Hepatocyte (in vitro differentiated cells): ENCODE results near the gene ANO4. TPM values are rescaled to one million over a fixed set of nuclear protein-coding genes. Genes with fewer than 3 reads are reported as not detected.

Source experiments
- DNase-seq: peaks from one replicate; pipeline ENCODE4 v3.0.0-alpha.2; 2016; ENCODE audit warnings: low spot score
- H2AFZ ChIP-seq: fragments of 200-600 bp; sonication (generic); 2 replicates; pipeline ENCODE4 v1.6.0; 2016; ENCODE audit warnings: antibody characterized with exemption, mild to moderate bottlenecking
- H3K27ac ChIP-seq: fragments of 200-600 bp; sonication (generic); 2 replicates; pipeline ENCODE4 v1.5.1; 2016; ENCODE audit warnings: mild to moderate bottlenecking
- H3K27me3 ChIP-seq: fragments of 200-600 bp; sonication (generic); 2 replicates; pipeline ENCODE4 v1.6.1; 2016
- H3K36me3 ChIP-seq: fragments of 200-600 bp; sonication (generic); replicated peaks from 2 replicates; pipeline ENCODE4 v1.5.1; 2016; ENCODE audit warnings: low read depth; ENCODE audit not compliant: insufficient read depth
- H3K4me1 ChIP-seq: fragments of 200-600 bp; sonication (generic); 2 replicates; pipeline ENCODE4 v1.5.1; 2016; ENCODE audit warnings: mild to moderate bottlenecking, moderate library complexity; ENCODE audit not compliant: insufficient read depth
- H3K4me2 ChIP-seq: fragments of 200-600 bp; sonication (generic); 2 replicates; pipeline ENCODE4 v1.6.0; 2016
- H3K4me3 ChIP-seq: fragments of 200-600 bp; sonication (generic); 2 replicates; pipeline ENCODE4 v1.5.1; 2016; ENCODE audit warnings: mild to moderate bottlenecking
- H3K79me2 ChIP-seq: fragments of 200-600 bp; sonication (generic); 2 replicates; pipeline ENCODE4 v1.6.0; 2017; ENCODE audit warnings: mild to moderate bottlenecking
- H3K9me2 ChIP-seq: fragments of 200-600 bp; sonication (generic); replicated peaks from 2 replicates; pipeline ENCODE4 v1.6.0; 2017; ENCODE audit warnings: mild to moderate bottlenecking; ENCODE audit not compliant: insufficient read depth
- H3K9me3 ChIP-seq: fragments of 200-600 bp; sonication (generic); 2 replicates; pipeline ENCODE4 v1.5.1; 2016; ENCODE audit warnings: low read depth, mild to moderate bottlenecking
- H4K20me1 ChIP-seq: fragments of 200-600 bp; sonication (generic); 2 replicates; pipeline ENCODE4 v1.6.0; 2016; ENCODE audit warnings: mild to moderate bottlenecking; ENCODE audit not compliant: insufficient read depth, poor library complexity, severe bottlenecking
- EZH2 ChIP-seq: fragments of 200-600 bp; sonication (generic); IDR thresholded peaks from 2 replicates; pipeline ENCODE4 v1.6.1; 2016; ENCODE audit warnings: antibody characterized with exemption, mild to moderate bottlenecking, borderline replicate concordance
- EZH2phosphoT487 ChIP-seq: fragments of 200-600 bp; sonication (generic); IDR thresholded peaks from one replicate; pipeline ENCODE4 v1.6.1; 2018; ENCODE audit warnings: antibody characterized with exemption, mild to moderate bottlenecking, low read depth, moderate library complexity; ENCODE audit not compliant: unreplicated experiment, severe bottlenecking
- WGBS: methylation state at CpG from one replicate; pipeline ENCODE4 v1.1.6; 2016; ENCODE audit warnings: low lambda C conversion rate; ENCODE audit errors: missing lambda C conversion rate; 5-methylcytosine and 5-hydroxymethylcytosine counted together
- polyA plus RNA-seq: library from polyadenylated mRNA; unstranded; fragments of >200 nt; fragmentation: Nextera tagmentation; extraction: Ambion mirVana; gene quantifications from 2 replicates; pipeline ENCODE4 v1.2.1, GENCODE V29; 2016
- total RNA-seq: library from RNA; depleted of rRNA; stranded (reverse); fragments of >200 nt; gene quantifications from 2 replicates; pipeline ENCODE4 v1.2.3, GENCODE V29; 2014
- TF ChIP-seq, protein P1 (sequence below): fragments of 200-600 bp; sonication (generic); IDR thresholded peaks from 2 replicates; pipeline ENCODE4 v1.5.1; 2016; ENCODE audit warnings: antibody characterized with exemption, mild to moderate bottlenecking; ENCODE audit not compliant: poor library complexity

Gene ANO4
- total and polyA plus RNA-seq, 2 experiments from 2014 or later, result 1.6 to 2.3 TPM

DNA sequence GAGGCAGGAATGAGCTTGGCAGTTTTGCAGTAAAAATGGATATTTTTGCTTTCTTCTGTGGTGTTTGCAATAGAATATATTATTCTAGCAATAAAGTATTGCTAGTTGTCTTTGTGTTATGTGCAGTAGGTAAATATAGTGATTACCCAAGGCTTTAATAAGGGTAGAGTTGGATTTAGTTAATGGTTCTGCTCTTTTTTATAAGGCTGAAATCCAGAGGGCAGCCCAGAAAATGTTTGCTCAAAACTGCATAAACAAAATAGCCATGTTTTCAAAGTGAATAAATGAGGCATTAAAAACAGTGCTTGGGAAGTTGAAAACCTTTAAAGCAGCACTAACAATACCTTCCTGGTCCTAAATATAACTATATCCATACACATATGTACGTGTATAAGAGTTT, 253.1 kb downstream of the ANO4 start:
- no peak for TF ChIP-seq EZH2phosphoT487
- no peak for TF ChIP-seq EZH2
- TF ChIP-seq, protein P1, sequence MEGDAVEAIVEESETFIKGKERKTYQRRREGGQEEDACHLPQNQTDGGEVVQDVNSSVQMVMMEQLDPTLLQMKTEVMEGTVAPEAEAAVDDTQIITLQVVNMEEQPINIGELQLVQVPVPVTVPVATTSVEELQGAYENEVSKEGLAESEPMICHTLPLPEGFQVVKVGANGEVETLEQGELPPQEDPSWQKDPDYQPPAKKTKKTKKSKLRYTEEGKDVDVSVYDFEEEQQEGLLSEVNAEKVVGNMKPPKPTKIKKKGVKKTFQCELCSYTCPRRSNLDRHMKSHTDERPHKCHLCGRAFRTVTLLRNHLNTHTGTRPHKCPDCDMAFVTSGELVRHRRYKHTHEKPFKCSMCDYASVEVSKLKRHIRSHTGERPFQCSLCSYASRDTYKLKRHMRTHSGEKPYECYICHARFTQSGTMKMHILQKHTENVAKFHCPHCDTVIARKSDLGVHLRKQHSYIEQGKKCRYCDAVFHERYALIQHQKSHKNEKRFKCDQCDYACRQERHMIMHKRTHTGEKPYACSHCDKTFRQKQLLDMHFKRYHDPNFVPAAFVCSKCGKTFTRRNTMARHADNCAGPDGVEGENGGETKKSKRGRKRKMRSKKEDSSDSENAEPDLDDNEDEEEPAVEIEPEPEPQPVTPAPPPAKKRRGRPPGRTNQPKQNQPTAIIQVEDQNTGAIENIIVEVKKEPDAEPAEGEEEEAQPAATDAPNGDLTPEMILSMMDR, result no peak
- Histone ChIP-seq H4K20me1 (no peaks in the 10 kb centered on the region), H3K9me3 (no peaks in the 10 kb centered on the region), H3K4me3 (no peak overlapping the region), H3K9me2 (no peaks in the 10 kb centered on the region), H3K27ac (no peak overlapping the region), H3K27me3 (no peaks in the 10 kb centered on the region), H2AFZ (no peak overlapping the region), H3K36me3 (no peaks in the 10 kb centered on the region), H3K4me2 (no peak overlapping the region), H3K79me2 (no peaks in the 10 kb centered on the region), H3K4me1 (peaks cover 17% of the 10 kb centered on the region)
- WGBS, result 72% methylated on average over 1 of the region's 1 CpG
- no peak for DNase-seq

DNA sequence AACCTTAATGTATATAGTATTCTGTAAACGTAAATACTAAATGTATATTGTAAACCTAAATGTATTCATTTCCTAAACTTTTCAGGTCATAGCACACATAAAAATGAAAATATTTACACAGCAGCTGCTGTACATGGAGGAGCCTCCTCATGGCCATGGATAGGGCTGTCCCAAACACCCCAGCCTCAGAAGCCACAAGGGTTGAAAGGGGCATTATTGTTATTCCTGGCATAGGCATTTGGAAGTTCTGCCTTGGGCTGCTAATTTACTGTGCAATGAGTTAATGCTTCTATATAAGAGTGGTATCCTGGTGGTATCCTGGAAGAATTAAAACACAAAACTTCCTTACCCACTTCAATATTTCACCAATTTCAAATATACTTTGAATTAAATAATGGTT, 256.1 kb downstream of the ANO4 start:
- 0% methylated on average over 1 of the region's 1 CpG for WGBS
- no peaks in the 10 kb centered on the region for H3K79me2 ChIP-seq

DNA sequence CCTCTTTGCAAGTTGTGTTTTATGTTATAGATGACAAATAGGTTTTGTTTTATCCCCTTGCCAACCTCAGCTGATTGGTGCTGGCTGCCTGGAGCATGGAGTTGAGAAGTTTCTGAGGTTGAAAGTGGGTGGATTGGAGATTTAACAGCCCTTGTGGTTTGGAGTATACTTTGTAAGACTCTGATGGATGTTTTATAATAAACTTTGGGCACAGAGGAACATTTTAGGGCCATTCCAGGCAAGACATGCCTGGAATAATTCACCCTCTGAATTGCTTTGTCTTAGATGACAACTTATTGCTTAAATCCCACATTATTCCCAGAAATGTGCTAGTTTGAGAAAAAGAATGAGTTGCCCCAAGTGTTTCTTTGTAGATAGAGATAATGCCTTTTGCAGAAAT, 256.6 kb downstream of the ANO4 start:
- Histone ChIP-seq H3K4me3 (no peak overlapping the region), H3K9me3 (no peaks in the 10 kb centered on the region), H2AFZ (no peak overlapping the region), H3K4me2 (peak overlapping the region; percentile 24), H3K9me2 (no peaks in the 10 kb centered on the region), H4K20me1 (no peaks in the 10 kb centered on the region), H3K79me2 (no peaks in the 10 kb centered on the region), H3K4me1 (peaks cover 18% of the 10 kb centered on the region), H3K36me3 (no peaks in the 10 kb centered on the region), H3K27ac (peak overlapping the region; percentile 92), H3K27me3 (no peaks in the 10 kb centered on the region)
- TF ChIP-seq EZH2, result no peak
- no peak for TF ChIP-seq EZH2phosphoT487
- TF ChIP-seq, protein P1, result no peak
- no peak for DNase-seq

More for the DNA sequence above, 256.1 kb downstream of the ANO4 start:
- Histone ChIP-seq H3K4me3 (no peak overlapping the region), H3K27me3 (no peaks in the 10 kb centered on the region), H3K4me1 (peaks cover 23% of the 10 kb centered on the region), H3K9me3 (no peaks in the 10 kb centered on the region), H4K20me1 (no peaks in the 10 kb centered on the region), H3K9me2 (no peaks in the 10 kb centered on the region), H2AFZ (no peak overlapping the region), H3K27ac (peak overlapping the region; percentile 92), H3K36me3 (no peaks in the 10 kb centered on the region), H3K4me2 (no peak overlapping the region)
- TF ChIP-seq EZH2 (no peak), EZH2phosphoT487 (no peak)
- TF ChIP-seq, protein P1, result no peak
- no peak for DNase-seq
